ENCODE data around the gene MAMLD1.

MAMLD1 gene

GRCh38 chrX:150446151-150446550 lies 83.0 kb downstream of the MAMLD1 start:
- no peak for DNase-seq
- Histone ChIP-seq H3K4me1 (no peaks in the 10 kb centered on the region), H3K36me3 (no peaks in the 10 kb centered on the region), H3K27ac (no peak overlapping the region), H3K4me3 (no peak overlapping the region), H3K27me3 (no peaks in the 10 kb centered on the region), H3K9me3 (no peaks in the 10 kb centered on the region)
- TF ChIP-seq, protein P1, sequence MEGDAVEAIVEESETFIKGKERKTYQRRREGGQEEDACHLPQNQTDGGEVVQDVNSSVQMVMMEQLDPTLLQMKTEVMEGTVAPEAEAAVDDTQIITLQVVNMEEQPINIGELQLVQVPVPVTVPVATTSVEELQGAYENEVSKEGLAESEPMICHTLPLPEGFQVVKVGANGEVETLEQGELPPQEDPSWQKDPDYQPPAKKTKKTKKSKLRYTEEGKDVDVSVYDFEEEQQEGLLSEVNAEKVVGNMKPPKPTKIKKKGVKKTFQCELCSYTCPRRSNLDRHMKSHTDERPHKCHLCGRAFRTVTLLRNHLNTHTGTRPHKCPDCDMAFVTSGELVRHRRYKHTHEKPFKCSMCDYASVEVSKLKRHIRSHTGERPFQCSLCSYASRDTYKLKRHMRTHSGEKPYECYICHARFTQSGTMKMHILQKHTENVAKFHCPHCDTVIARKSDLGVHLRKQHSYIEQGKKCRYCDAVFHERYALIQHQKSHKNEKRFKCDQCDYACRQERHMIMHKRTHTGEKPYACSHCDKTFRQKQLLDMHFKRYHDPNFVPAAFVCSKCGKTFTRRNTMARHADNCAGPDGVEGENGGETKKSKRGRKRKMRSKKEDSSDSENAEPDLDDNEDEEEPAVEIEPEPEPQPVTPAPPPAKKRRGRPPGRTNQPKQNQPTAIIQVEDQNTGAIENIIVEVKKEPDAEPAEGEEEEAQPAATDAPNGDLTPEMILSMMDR (IDR thresholded peaks at IDR 0.05), result no peak
- intact Hi-C loops (cut with DNase I; ENCODE audit: low total_unique reads), result no loop called here

- TF ChIP-seq, protein P1 (IDR thresholded peaks at IDR 0.05), result no peak
- Histone ChIP-seq H3K4me1 (no peaks in the 10 kb centered on the region), H3K27me3 (no peaks in the 10 kb centered on the region), H3K4me3 (no peak overlapping the region), H3K9me3 (no peaks in the 10 kb centered on the region), H3K36me3 (no peaks in the 10 kb centered on the region), H3K27ac (no peak overlapping the region)
- intact Hi-C loops (cut with DNase I; ENCODE audit: low total_unique reads), result no loop called here
- no peak for DNase-seq
Measured at GRCh38 chrX:150446995-150447394, 83.9 kb downstream of the MAMLD1 start.

GRCh38 chrX:150449313-150449712 lies 86.2 kb downstream of the MAMLD1 start:
- intact Hi-C loops (cut with DNase I; ENCODE audit: low total_unique reads), result no loop called here
- DNase-seq, result no peak
- TF ChIP-seq, protein P1 (IDR thresholded peaks at IDR 0.05), result no peak

GRCh38 chrX:150450519-150451177 lies 87.5 kb downstream of the MAMLD1 start:
- no peaks in the 10 kb centered on the region for H3K36me3 ChIP-seq
- intact Hi-C loops (cut with DNase I; ENCODE audit: low total_unique reads), result no loop called here
- DNase-seq, result no peak
- no peaks in the 10 kb centered on the region for H3K27me3 ChIP-seq
- no peaks in the 10 kb centered on the region for H3K4me1 ChIP-seq
- no peaks in the 10 kb centered on the region for H3K9me3 ChIP-seq
- H3K4me3 ChIP-seq, result no peak overlapping the region
- no peak overlapping the region for H3K27ac ChIP-seq
- TF ChIP-seq, protein P1 (IDR thresholded peaks at IDR 0.05), result no peak

More at GRCh38 chrX:150449313-150449712, 86.2 kb downstream of the MAMLD1 start:
- Histone ChIP-seq H3K27me3 (no peaks in the 10 kb centered on the region), H3K4me3 (no peak overlapping the region), H3K4me1 (no peaks in the 10 kb centered on the region), H3K27ac (no peak overlapping the region), H3K36me3 (no peaks in the 10 kb centered on the region), H3K9me3 (no peaks in the 10 kb centered on the region)

DNA sequence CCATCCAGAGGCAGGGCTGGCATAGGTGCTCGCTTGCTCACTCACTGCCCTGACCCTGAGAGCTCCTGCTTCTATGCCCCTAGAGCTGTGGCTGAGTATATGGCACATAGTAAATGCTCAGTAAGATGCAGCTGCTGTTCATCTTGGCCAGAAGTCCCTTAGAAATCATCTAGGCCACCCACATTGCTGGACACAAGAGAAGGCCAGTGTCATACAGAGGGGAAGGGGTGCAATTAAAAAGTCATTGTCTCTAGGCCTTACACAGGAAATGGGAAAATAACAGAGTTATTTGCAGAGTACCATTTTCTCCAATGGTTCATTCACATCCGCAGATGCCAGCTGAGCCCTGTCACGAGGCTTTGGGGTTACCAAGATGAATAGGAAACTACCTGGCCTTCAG lies 88.8 kb downstream of the MAMLD1 start:
- Histone ChIP-seq H3K4me3 (no peak overlapping the region), H3K36me3 (no peaks in the 10 kb centered on the region), H3K4me1 (no peaks in the 10 kb centered on the region), H3K27ac (no peak overlapping the region), H3K9me3 (no peaks in the 10 kb centered on the region), H3K27me3 (no peaks in the 10 kb centered on the region)
- DNase-seq, result no peak
- intact Hi-C loops (cut with DNase I; ENCODE audit: low total_unique reads), result no loop called here
- TF ChIP-seq, protein P1 (IDR thresholded peaks at IDR 0.05), result no peak

DNA sequence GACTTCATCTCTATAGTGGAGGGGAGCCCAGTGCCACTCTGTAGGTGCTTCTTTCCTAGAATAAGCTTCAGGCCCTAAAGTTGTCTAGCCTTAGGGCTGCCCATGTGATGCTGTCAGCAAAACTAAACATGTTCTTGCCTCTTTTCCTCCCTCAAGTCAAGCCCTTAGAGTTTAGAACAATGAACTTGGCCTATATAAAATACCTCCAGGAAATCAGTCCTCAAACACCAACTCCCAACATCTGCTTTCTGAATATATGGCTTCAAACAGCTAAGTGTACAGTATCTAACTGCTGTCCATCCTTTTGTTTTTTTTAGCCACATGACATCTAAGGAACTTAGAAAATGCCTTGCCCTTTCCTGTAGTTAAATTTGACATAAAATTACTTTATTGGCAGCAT lies 91.0 kb downstream of the MAMLD1 start:
- Histone ChIP-seq H3K27me3 (no peaks in the 10 kb centered on the region), H3K27ac (no peak overlapping the region), H3K9me3 (no peaks in the 10 kb centered on the region), H3K4me3 (no peak overlapping the region), H3K36me3 (no peaks in the 10 kb centered on the region), H3K4me1 (no peaks in the 10 kb centered on the region)
- TF ChIP-seq, protein P1 (IDR thresholded peaks at IDR 0.05), result no peak
- no peak for DNase-seq
- intact Hi-C loops (cut with DNase I; ENCODE audit: low total_unique reads), result no loop called here

All from tibial artery (tissue), 4 donors.